Measurements from ENCODE around the gene TBPL2.
A peak's percentile ranks its signal among the peaks of the same experiment; 100 is the strongest.
"Not testable (repeated sequence)": the region's sequence is repeated elsewhere in the genome, so short reads cannot be mapped to it uniquely, and the experiment has no call there.

Gene TBPL2

DNA sequence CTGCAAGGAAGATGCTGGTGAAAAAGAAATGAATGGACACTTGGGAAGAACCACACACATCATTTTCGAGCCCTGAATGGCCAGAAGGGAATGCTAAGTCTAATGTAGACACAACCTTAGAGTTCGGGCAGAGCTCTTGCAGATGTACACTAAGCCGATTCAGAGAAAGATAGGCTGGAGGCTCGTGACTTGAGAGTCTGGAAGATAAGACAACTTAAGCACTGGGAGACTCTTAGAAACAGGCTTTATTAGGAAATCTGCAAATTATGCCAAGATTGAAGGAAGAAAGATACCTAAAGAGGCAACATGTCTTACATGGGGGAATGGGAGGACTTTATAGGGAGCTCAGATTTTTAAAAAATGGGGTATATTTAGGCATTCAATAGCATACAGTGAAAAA is 13.5 kb downstream of the TBPL2 start:
- H3K27ac Mint-ChIP-seq = no peak overlapping the region
- ATAC-seq = no peak
- no peak overlapping the region for H3K4me3 Mint-ChIP-seq
- H3K9me3 Mint-ChIP-seq = no peaks in the 10 kb centered on the region
- H3K36me3 Mint-ChIP-seq = no peaks in the 10 kb centered on the region
- H3K4me1 Mint-ChIP-seq = no peaks in the 10 kb centered on the region
- no peak for DNase-seq (ENCODE audit: low spot score in 2 of 2)

- no peak for ATAC-seq
- no peak overlapping the region for H3K27ac Mint-ChIP-seq
- no peaks in the 10 kb centered on the region for H3K4me1 Mint-ChIP-seq
- H3K36me3 Mint-ChIP-seq = no peaks in the 10 kb centered on the region
- H3K9me3 Mint-ChIP-seq = no peaks in the 10 kb centered on the region
- no peak overlapping the region for H3K4me3 Mint-ChIP-seq
- no peak for DNase-seq (ENCODE audit: low spot score in 2 of 2)
Observed at GRCh38 chr14:55425091-55425490, 15.3 kb downstream of the TBPL2 start.

GRCh38 chr14:55423969-55424368 is 16.4 kb downstream of the TBPL2 start:
- no peak for ATAC-seq
- no peaks in the 10 kb centered on the region for H3K9me3 Mint-ChIP-seq
- H3K36me3 Mint-ChIP-seq = no peaks in the 10 kb centered on the region
- H3K4me1 Mint-ChIP-seq = no peaks in the 10 kb centered on the region
- no peak overlapping the region for H3K27ac Mint-ChIP-seq
- no peak for DNase-seq (ENCODE audit: low spot score in 2 of 2)
- H3K4me3 Mint-ChIP-seq = no peak overlapping the region

DNA sequence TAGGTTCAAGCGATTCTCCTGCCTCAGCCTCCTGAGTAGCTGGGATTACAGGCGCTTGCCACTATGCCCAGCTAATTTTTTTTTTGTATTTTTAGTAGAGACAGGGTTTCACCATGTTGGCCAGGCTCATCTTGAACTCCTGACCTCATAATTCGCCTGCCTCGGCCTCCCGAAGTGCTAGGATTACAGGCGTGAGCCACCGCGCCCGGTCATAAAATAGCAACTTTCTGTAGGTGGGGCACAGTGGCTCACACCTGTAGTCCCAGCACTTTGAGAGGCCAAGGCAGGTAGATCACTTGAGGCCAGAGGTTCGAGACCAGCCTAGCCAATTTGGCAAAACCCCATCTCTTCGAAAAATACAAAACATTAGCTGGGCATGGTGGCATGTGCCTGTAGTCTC is 18.1 kb downstream of the TBPL2 start:
- not testable (repeated sequence) for ATAC-seq; DNase-seq (ENCODE audit: low spot score in 2 of 2); H3K36me3 Mint-ChIP-seq; H3K27ac Mint-ChIP-seq; H3K9me3 Mint-ChIP-seq; H3K4me1 Mint-ChIP-seq; H3K4me3 Mint-ChIP-seq

GRCh38 chr14:55419663-55420062 is 20.8 kb downstream of the TBPL2 start:
- ATAC-seq (no peak), DNase-seq (ENCODE audit: low spot score in 2 of 2) (no peak)
- Mint-ChIP-seq H3K4me3 (no peak overlapping the region), H3K36me3 (no peaks in the 10 kb centered on the region), H3K27ac (no peak overlapping the region), H3K4me1 (no peaks in the 10 kb centered on the region), H3K9me3 (no peaks in the 10 kb centered on the region)

GRCh38 chr14:55418411-55418810 is 22.0 kb downstream of the TBPL2 start:
- Mint-ChIP-seq H3K4me1 (no peaks in the 10 kb centered on the region), H3K9me3 (no peaks in the 10 kb centered on the region), H3K4me3 (no peak overlapping the region), H3K36me3 (no peaks in the 10 kb centered on the region), H3K27ac (no peak overlapping the region)
- no peak for DNase-seq (ENCODE audit: low spot score in 2 of 2)
- no peak for ATAC-seq

DNA sequence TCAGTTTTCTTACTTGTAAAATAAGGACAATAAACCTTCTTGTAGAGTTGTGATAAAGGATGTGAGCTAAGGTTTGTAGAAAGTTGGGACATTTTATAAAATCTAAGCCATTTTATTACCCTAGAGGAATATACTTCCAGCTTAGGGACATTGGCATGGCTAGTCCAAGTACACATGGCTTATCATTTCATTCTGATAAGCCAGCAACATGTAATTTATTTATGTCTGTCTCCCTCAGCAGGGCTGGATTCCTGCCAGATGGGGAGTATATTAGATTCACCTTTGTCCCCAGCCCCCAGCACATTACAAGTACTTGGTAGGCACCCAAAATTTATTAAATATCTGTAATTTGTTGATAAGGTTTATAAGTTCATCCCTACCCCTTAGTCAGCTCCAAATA is 22.5 kb downstream of the TBPL2 start:
- no peak overlapping the region for H3K4me3 Mint-ChIP-seq
- DNase-seq (ENCODE audit: low spot score in 2 of 2) (no peak), ATAC-seq (no peak)
- H3K27ac Mint-ChIP-seq = no peak overlapping the region
- H3K4me1 Mint-ChIP-seq = no peaks in the 10 kb centered on the region
- no peaks in the 10 kb centered on the region for H3K9me3 Mint-ChIP-seq
- H3K36me3 Mint-ChIP-seq = no peaks in the 10 kb centered on the region

DNA sequence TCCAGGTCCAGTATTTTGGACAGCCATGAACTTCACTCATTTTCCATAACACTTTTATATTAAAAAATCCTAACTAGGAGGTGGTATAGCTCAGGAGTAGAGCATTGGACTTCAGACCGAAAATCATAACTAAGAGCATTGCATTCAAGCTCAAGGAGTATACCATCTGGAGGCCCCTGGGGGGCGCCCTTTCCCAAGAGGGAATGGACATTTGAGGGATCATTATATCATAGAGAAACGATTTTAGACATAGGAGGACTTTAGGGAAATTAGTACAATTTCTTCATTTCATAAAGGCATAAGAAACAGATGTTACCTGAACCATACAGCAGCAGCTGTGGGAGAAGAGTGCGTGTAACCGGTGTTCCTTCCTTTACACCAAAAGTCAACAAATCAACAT is 23.6 kb downstream of the TBPL2 start:
- Mint-ChIP-seq H3K4me3 (no peak overlapping the region), H3K9me3 (no peaks in the 10 kb centered on the region), H3K27ac (peak overlapping the region; percentile 26), H3K4me1 (no peaks in the 10 kb centered on the region), H3K36me3 (no peaks in the 10 kb centered on the region)
- ATAC-seq (no peak), DNase-seq (ENCODE audit: low spot score in 2 of 2) (no peak)

- ATAC-seq (no peak), DNase-seq (ENCODE audit: low spot score in 2 of 2) (no peak)
- H3K27ac Mint-ChIP-seq = no peak overlapping the region
- no peak overlapping the region for H3K4me3 Mint-ChIP-seq
- H3K36me3 Mint-ChIP-seq = no peaks in the 10 kb centered on the region
- peaks cover 5% of the 10 kb centered on the region for H3K4me1 Mint-ChIP-seq
- H3K9me3 Mint-ChIP-seq = no peaks in the 10 kb centered on the region
Observed at GRCh38 chr14:55414551-55414950, 25.9 kb downstream of the TBPL2 start.

DNA sequence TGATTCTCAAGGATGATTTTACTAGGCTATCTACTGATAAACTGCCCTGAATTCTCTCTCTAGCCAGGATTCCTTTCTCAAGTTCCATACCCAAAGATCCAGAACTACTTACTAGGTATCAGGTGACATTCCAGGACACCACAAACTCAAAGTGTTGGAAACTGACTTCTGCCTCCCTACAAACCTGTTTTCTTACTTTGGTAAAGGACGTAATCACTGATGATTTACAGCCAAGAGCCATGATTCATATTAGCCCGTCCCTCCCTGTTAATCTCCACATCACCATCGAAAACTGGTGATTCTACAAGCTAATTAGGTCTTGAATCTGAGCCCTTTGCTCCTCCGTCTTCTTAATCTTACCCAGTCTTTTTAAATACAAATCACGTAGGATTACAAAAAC is 27.7 kb downstream of the TBPL2 start:
- no peak overlapping the region for H3K27ac Mint-ChIP-seq
- DNase-seq (ENCODE audit: low spot score in 2 of 2) (no peak), ATAC-seq (no peak)

DNA sequence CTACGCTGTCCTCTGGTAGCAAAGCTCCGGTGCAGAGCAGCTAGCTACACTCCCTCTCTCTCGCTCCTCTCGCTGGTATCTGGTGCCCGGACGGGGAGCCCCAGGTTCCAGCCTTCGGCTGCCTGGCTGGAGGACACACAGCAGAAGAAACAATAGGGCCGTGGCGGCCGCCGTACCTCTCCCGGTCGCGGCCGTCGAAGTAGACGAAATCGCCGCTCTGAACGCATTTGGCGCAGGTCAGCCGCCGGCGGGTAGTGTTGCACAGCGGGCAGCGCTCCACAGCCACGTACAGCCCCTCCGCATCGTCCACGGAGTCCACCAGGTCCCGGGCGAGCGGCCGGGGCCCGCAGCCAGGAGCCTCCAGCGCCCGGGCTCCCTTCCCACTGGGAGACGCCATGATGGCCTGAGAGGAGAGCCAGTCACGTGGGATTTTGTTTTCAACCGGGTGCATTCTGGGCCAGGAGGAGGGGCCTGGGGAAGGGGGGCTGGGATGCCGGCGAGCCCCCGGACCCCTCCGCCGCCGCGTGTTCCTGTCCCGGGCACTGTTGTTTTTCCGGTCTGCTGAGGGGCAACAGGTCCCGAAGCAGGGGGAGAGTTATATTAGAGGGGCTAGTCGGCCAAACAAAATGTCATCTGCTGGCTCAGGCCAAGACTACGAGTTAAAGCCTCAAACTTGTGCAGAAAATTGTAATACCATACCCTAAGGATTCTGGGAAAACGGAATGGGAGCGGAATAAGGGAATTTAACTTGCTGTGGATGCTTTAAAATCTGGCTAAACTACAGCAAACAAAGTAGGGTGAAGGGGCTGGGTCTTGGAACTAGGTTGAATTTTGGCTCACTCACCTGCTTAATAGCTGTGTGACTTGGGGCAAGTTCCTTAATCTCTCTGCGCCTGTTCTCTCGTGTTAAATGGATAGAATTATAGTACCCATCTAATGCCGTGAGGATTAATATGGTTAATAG is 28.7 kb downstream of the TBPL2 start, which contains the start of gene ATG14:
ATG14 (minus strand) TSS at position 405 of the 964 bp plus-strand sequence; CDS start at position 397, 8 bp downstream.
- peak within 1 kb of the TSS; percentile 92 for H3K27ac Mint-ChIP-seq
- DNase-seq (ENCODE audit: low spot score in 2 of 2) = peak; percentile 56 to 85
- H3K4me1 Mint-ChIP-seq = peaks cover 16% of the 10 kb centered on the region
- ATAC-seq = peak; percentile 98
- H3K9me3 Mint-ChIP-seq = no peaks in the 10 kb centered on the region
- peak within 1 kb of the TSS; percentile 78 for H3K4me3 Mint-ChIP-seq
- H3K36me3 Mint-ChIP-seq = peaks cover 6% of the 10 kb centered on the region

More for the DNA sequence above, 27.7 kb downstream of the TBPL2 start:
- H3K4me3 Mint-ChIP-seq = peak overlapping the region; percentile 78
- peaks cover 2% of the 10 kb centered on the region for H3K36me3 Mint-ChIP-seq
- no peaks in the 10 kb centered on the region for H3K9me3 Mint-ChIP-seq
- H3K4me1 Mint-ChIP-seq = peaks cover 16% of the 10 kb centered on the region

GRCh38 chr14:55410876-55411275 is 29.5 kb downstream of the TBPL2 start:
- peaks cover 16% of the 10 kb centered on the region for H3K4me1 Mint-ChIP-seq
- DNase-seq (ENCODE audit: low spot score in 2 of 2) = no peak
- H3K27ac Mint-ChIP-seq = peak overlapping the region; percentile 92
- ATAC-seq = no peak
- no peaks in the 10 kb centered on the region for H3K9me3 Mint-ChIP-seq
- peak overlapping the region; percentile 78 for H3K4me3 Mint-ChIP-seq
- peaks cover 6% of the 10 kb centered on the region for H3K36me3 Mint-ChIP-seq

DNA sequence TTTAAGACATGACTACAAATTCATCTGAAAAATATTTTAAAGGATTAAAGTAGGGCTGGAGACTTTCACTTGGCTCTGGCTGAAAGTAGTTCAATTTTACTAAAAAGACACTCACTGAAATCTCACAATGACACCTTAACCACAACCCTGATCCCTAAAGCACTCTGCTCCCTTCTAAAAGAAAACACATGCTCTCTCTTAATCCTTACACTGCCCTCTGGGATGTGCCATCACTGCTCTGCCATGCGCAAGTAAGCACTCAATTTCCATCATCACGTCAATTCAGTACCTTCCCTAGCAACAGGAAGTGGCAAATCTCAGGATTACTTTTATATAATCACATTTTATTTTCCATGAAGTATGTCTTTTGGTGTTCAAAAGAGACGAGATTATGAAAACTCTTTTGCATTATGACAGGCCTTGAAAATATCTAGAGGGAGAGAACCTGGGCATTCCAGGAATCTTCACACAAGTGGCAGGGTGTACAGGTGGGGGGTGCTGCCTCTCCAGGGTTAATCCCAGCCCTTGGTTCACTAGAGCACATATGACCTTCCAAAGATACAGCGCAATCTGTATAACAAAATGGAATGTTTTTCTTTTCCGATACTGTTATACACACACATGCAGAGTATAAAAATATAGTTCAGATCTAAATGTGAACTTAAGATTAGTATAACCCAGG is 36.1 kb downstream of the TBPL2 start:
- Mint-ChIP-seq H3K9me3 (no peaks in the 10 kb centered on the region), H3K4me3 (no peak overlapping the region)
- ATAC-seq = peak; percentile 34

GRCh38 chr14:55401751-55402150 is 38.7 kb downstream of the TBPL2 start:
- Mint-ChIP-seq H3K36me3 (peaks cover 10% of the 10 kb centered on the region), H3K4me1 (peaks cover 25% of the 10 kb centered on the region), H3K4me3 (no peak overlapping the region), H3K9me3 (no peaks in the 10 kb centered on the region), H3K27ac (no peak overlapping the region)
- no peak for DNase-seq (ENCODE audit: low spot score in 2 of 2)
- ATAC-seq = no peak

More for the DNA sequence above, 36.1 kb downstream of the TBPL2 start:
- no peak for DNase-seq (ENCODE audit: low spot score in 2 of 2)
- peaks cover 26% of the 10 kb centered on the region for H3K4me1 Mint-ChIP-seq
- H3K27ac Mint-ChIP-seq = no peak overlapping the region
- peaks cover 10% of the 10 kb centered on the region for H3K36me3 Mint-ChIP-seq

DNA sequence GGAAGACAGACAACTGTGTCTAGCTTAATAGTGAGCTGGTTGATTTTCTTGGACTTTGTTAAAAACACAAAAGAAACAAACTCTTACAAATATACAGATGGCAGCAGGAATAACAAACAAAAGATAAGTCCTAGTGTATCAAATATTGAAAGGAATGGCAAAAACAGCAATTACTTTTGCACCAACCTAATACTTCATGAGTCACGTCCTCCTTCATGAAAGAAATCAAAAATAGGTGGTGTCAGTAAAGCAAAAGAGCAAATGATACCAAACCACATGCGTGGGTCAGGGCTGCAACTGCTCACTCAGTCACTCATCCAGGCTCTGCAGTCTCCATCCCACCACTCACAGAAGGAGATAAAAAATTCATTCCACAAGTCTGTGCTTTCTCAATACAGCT is 40.6 kb downstream of the TBPL2 start:
- Mint-ChIP-seq H3K27ac (no peak overlapping the region), H3K4me1 (peaks cover 25% of the 10 kb centered on the region), H3K9me3 (no peaks in the 10 kb centered on the region), H3K36me3 (peaks cover 25% of the 10 kb centered on the region), H3K4me3 (no peak overlapping the region)
- DNase-seq (ENCODE audit: low spot score in 2 of 2) (no peak), ATAC-seq (peak; percentile 66)

GRCh38 chr14:55399183-55399582 is 41.2 kb downstream of the TBPL2 start:
- Mint-ChIP-seq H3K4me1 (peaks cover 19% of the 10 kb centered on the region), H3K4me3 (no peak overlapping the region), H3K9me3 (no peaks in the 10 kb centered on the region), H3K27ac (no peak overlapping the region), H3K36me3 (peaks cover 32% of the 10 kb centered on the region)
- ATAC-seq = no peak
- DNase-seq (ENCODE audit: low spot score in 2 of 2) = no peak

Data from stimulated activated effector memory CD8-positive, alpha-beta T cell treated with anti-CD3 and anti-CD28 coated beads, Interleukin-12 subunit alpha, Interleukin-12 subunit beta, amount 100 ng/mL, for 72 hours (primary cell).